ENCODE measurements around the gene STK11IP.

- TF ChIP-seq ZNF510 (CRISPR knock-in tag; IDR thresholded peaks at IDR 0.05; ENCODE audit: low read depth) (no peak), FOXM1 (CRISPR knock-in tag; IDR thresholded peaks at IDR 0.05) (no peak), ZNF607 (CRISPR knock-in tag; IDR thresholded peaks at IDR 0.05; ENCODE audit: borderline replicate concordance) (no peak), BCLAF1 (IDR thresholded peaks at IDR 0.05) (no peak), ZNF24 (IDR thresholded peaks at IDR 0.05) (no peak), CTCF (CRISPR knock-in tag; IDR thresholded peaks at IDR 0.05) (no peak), ZNF12 (CRISPR knock-in tag; IDR thresholded peaks at IDR 0.05) (no peak; the same call in 1 of the 2 replicates), POLR2A (IDR thresholded peaks at IDR 0.05; ENCODE audit: insufficient read depth in 1 of 2, low read depth in 2 of 2, low read length in 2 of 2) (no peak), CEBPG (CRISPR knock-in tag; IDR thresholded peaks at IDR 0.05) (no peak), NR2C2 (CRISPR knock-in tag; IDR thresholded peaks at IDR 0.05; ENCODE audit: borderline replicate concordance) (no peak), TCF7 (IDR thresholded peaks at IDR 0.05; ENCODE audit: low read depth) (no peak), ZNF747 (CRISPR knock-in tag; IDR thresholded peaks at IDR 0.05; ENCODE audit: borderline replicate concordance) (no peak)
Measured at GRCh38 chr2:219596954-219597551, 604 bp upstream of the STK11IP start.

Data from HepG2 (cell line).